B cell (primary cell): ENCODE results near the gene RHOG. TPM values are rescaled to one million over a fixed set of nuclear protein-coding genes. Genes with fewer than 3 reads are reported as not detected.

Experiments used
- ATAC-seq: fragments of 200-7000 bp; cut with Tn5 transposase; one replicate; pipeline ENCODE4 v1.10.0; 2021; ENCODE audit warnings: low read depth, mild to moderate bottlenecking, moderate number of reproducible peaks, moderate library complexity
- CTCF ChIA-PET: fragments of 350-600 bp; sonication (Branson Sonifier 250); formaldehyde crosslinking; loops from one replicate; lab custom pipeline; 2021; ENCODE audit warnings: antibody characterized with exemption, inconsistent platforms; lab: Charles Lee
- POLR2A ChIA-PET: fragments of 350-600 bp; sonication (Branson Sonifier 250); formaldehyde crosslinking; loops from one replicate; lab custom pipeline; 2021; ENCODE audit warnings: antibody characterized with exemption; lab: Charles Lee
- DNase-seq: peaks from one replicate; pipeline ENCODE4 v3.0.0; 2013
- H2AFZ ChIP-seq: 2 replicates; pipeline ENCODE4 v1.6.1; 2012; ENCODE audit warnings: mild to moderate bottlenecking, low read depth, low read length; ENCODE audit not compliant: insufficient read depth, poor library complexity, severe bottlenecking
- H3K27ac ChIP-seq, 2 donors: 1 replicate in 1 of 2; 2 replicates in 1 of 2; pipeline ENCODE4 v1.5.1; 2012 to 2013; ENCODE audit warnings: low read length in 2 of 2, mild to moderate bottlenecking in 2 of 2, moderate library complexity in 1 of 2
- H3K27me3 ChIP-seq, 4 experiments: fragments of 200-600 bp in 1 of 4; sonication (generic) in 1 of 4; replicated peaks in 1 of 4; 1 replicate in 2 of 4; 2 replicates in 2 of 4; pipeline versions ENCODE4 v1.6.1 to v1.7.0; 2013 to 2016; ENCODE audit warnings: low read length in 3 of 4, mild to moderate bottlenecking in 2 of 4, mixed read lengths in 1 of 4, moderate library complexity in 1 of 4; ENCODE audit not compliant: insufficient read depth in 4 of 4, control insufficient read depth in 3 of 4; ENCODE audit errors: control extremely low read depth in 1 of 4
- H3K36me3 ChIP-seq, 2 experiments: replicated peaks in 1 of 2; 1 replicate in 1 of 2; 2 replicates in 1 of 2; pipeline versions ENCODE4 v1.6.1 to v1.7.1; 2013; ENCODE audit warnings: low read length in 1 of 2; ENCODE audit not compliant: insufficient read depth in 2 of 2, control insufficient read depth in 1 of 2; ENCODE audit errors: control extremely low read depth in 1 of 2, extremely low read depth in 1 of 2
- H3K4me1 ChIP-seq, 2 donors: fragments of 200-600 bp in 1 of 2; sonication (generic) in 1 of 2; 1 replicate in 1 of 2; 2 replicates in 1 of 2; pipeline versions ENCODE4 v1.5.1 to v1.6.1; 2013 to 2017; ENCODE audit warnings: low read length in 2 of 2; ENCODE audit not compliant: control insufficient read depth in 2 of 2, insufficient read depth in 2 of 2
- H3K4me2 ChIP-seq: replicated peaks from 2 replicates; pipeline ENCODE3; 2012; ENCODE audit warnings: mild to moderate bottlenecking, low read depth, low read length; ENCODE audit not compliant: poor library complexity, severe bottlenecking
- H3K4me3 ChIP-seq, 5 experiments: fragments of 200-600 bp in 1 of 5; sonication (generic) in 1 of 5; 1 replicate in 3 of 5; 2 replicates in 2 of 5; pipeline versions ENCODE4 v1.5.1 to v1.7.0; 2011 to 2016; ENCODE audit warnings: low read length in 4 of 5, mild to moderate bottlenecking in 4 of 5, low read depth in 2 of 5, control low read depth in 1 of 5, moderate library complexity in 1 of 5; ENCODE audit not compliant: insufficient read depth in 1 of 5; ENCODE audit errors: control extremely low read depth in 1 of 5, extremely low read depth in 1 of 5
- H3K79me2 ChIP-seq: fragments of 200-600 bp; sonication (generic); one replicate; pipeline ENCODE4 v1.6.0; 2016; ENCODE audit warnings: low read length; ENCODE audit not compliant: control insufficient read depth, insufficient read depth
- H3K9ac ChIP-seq: fragments of 200-600 bp; sonication (generic); 2 replicates; pipeline ENCODE4 v1.6.1; 2017; ENCODE audit warnings: mild to moderate bottlenecking, low read length, moderate library complexity
- H3K9me3 ChIP-seq, 3 donors: one replicate each; pipeline versions ENCODE4 v1.6.1 to v1.7.1; 2013; ENCODE audit warnings: low read length in 2 of 3; ENCODE audit not compliant: control insufficient read depth in 2 of 3, insufficient read depth in 1 of 3; ENCODE audit errors: control extremely low read depth in 1 of 3
- H4K20me1 ChIP-seq: 2 replicates; pipeline ENCODE4 v1.6.0; 2012; ENCODE audit warnings: mild to moderate bottlenecking, low read length; ENCODE audit not compliant: insufficient read depth, control insufficient read depth, poor library complexity, severe bottlenecking
- H3K27ac Mint-ChIP-seq: one replicate; pipeline ENCODE4 v1.8.0; 2021; ENCODE audit warnings: mixed read lengths
- H3K27me3 Mint-ChIP-seq: one replicate; pipeline ENCODE4 v1.8.0; 2021; ENCODE audit warnings: mixed read lengths
- H3K4me1 Mint-ChIP-seq: one replicate; pipeline ENCODE4 v1.8.0; 2021; ENCODE audit warnings: mixed read lengths
- H3K4me3 Mint-ChIP-seq: one replicate; pipeline ENCODE4 v1.8.0; 2021; ENCODE audit warnings: mixed read lengths
- H3K9me3 Mint-ChIP-seq: one replicate; pipeline ENCODE4 v1.8.0; 2022; ENCODE audit warnings: mixed read lengths; ENCODE audit not compliant: insufficient read depth
- CTCF ChIP-seq: fragments of 200-600 bp; IDR thresholded peaks from one replicate; pipeline ENCODE4 v1.8.0; 2022; ENCODE audit warnings: antibody characterized with exemption, mild to moderate bottlenecking
- EZH2 ChIP-seq: IDR thresholded peaks from 2 replicates; pipeline ENCODE4 v1.6.1; 2012; ENCODE audit warnings: borderline replicate concordance, low read depth, mild to moderate bottlenecking, moderate library complexity, low read length; ENCODE audit not compliant: insufficient read depth, poor library complexity, severe bottlenecking
- WGBS: methylation state at CpG from one replicate; pipeline ENCODE4 v1.1.5; 2013; ENCODE audit warnings: missing lambda C conversion rate; ENCODE audit not compliant: insufficient coverage; 5-methylcytosine and 5-hydroxymethylcytosine counted together
- intact Hi-C: fragments of 100-400 bp; cut with micrococcal nuclease; formaldehyde crosslinking; loops from one replicate; pipeline ENCODE4 v1.10.0; 2022
- polyA plus RNA-seq: library from polyadenylated mRNA; depleted of rRNA; stranded (reverse); fragments of >200 nt; gene quantifications from 2 replicates; pipeline ENCODE4 v1.2.3, GENCODE V29; 2012
- total RNA-seq, 2 donors: library from RNA; stranded (reverse); fragments of 120-200 nt in 1 of 2; gene quantifications; 1 replicate in 1 of 2; 2 replicates in 1 of 2; pipeline versions ENCODE4 v1.2.3 to v1.2.4, GENCODE V29; 2013 to 2022

Gene RHOG
- total and polyA plus RNA-seq, 2 donors (not counting 1 experiment from before 2014, with no cell fraction given), result 102 to 141 TPM

- peak; percentile 80 for DNase-seq
- Histone ChIP-seq H3K9ac (no peak overlapping the region), H3K4me2 (no peak overlapping the region), H3K36me3 (no peaks in the 10 kb centered on the region), H3K27me3 (no peaks in the 10 kb centered on the region), H3K79me2 (peaks cover 35% of the 10 kb centered on the region), H3K4me3 (no peak overlapping the region), H3K9me3 (no peaks in the 10 kb centered on the region), H3K4me1 (peaks cover 24% of the 10 kb centered on the region in 2 donors), H2AFZ (no peak overlapping the region), H3K27ac (no peak overlapping the region), H4K20me1 (no peaks in the 10 kb centered on the region)
- 67% methylated on average over 6 of the region's 10 CpGs for WGBS
- Mint-ChIP-seq H3K4me3 (no peak overlapping the region), H3K4me1 (peaks cover 23% of the 10 kb centered on the region), H3K27me3 (no peaks in the 10 kb centered on the region), H3K9me3 (no peaks in the 10 kb centered on the region), H3K27ac (no peak overlapping the region)
- POLR2A ChIA-PET, result interaction anchor here (0.7 to 1.4 kb wide), 5 partner anchors 11 to 223 kb away, joined by 3 to 7 read pairs (median 4); no protein-coding TSS in a partner anchor
- TF ChIP-seq EZH2 (no peak), CTCF (peak; percentile 83)
- CTCF ChIA-PET, result interaction anchor here (0.5 to 36.8 kb wide), 56 partner anchors 7 to 243 kb away, joined by 3 to 819 read pairs (median 6); partner anchors contain the start of genes NUP98, PGAP2, RHOG and STIM1
- peak; percentile 64 for ATAC-seq
- intact Hi-C loops, result loop anchor here (1.0 to 2.0 kb wide), 3 partner anchors 123 to 223 kb away; no protein-coding TSS in a partner anchor
Observed at GRCh38 chr11:3849297-3849874, 8.6 kb upstream of the RHOG start.

- Mint-ChIP-seq H3K9me3 (no peaks in the 10 kb centered on the region), H3K27me3 (no peaks in the 10 kb centered on the region), H3K4me1 (peaks cover 24% of the 10 kb centered on the region), H3K4me3 (no peak overlapping the region), H3K27ac (no peak overlapping the region)
- Histone ChIP-seq H3K79me2 (peaks cover 23% of the 10 kb centered on the region), H3K27ac (no peak overlapping the region), H2AFZ (no peak overlapping the region), H3K9me3 (no peaks in the 10 kb centered on the region), H3K9ac (no peak overlapping the region), H3K4me2 (no peak overlapping the region), H4K20me1 (no peaks in the 10 kb centered on the region), H3K4me3 (no peak overlapping the region), H3K4me1 (peaks cover 13 to 16% of the 10 kb centered on the region in 2 donors), H3K27me3 (no peaks in the 10 kb centered on the region), H3K36me3 (no peaks in the 10 kb centered on the region)
- TF ChIP-seq CTCF, result no peak
- DNase-seq (no peak), ATAC-seq (no peak)
- CTCF ChIA-PET, result interaction anchor here (1.3 to 28.7 kb wide), 3 partner anchors 10 to 224 kb away, joined by 3 to 819 read pairs (median 662); partner anchors contain the start of gene STIM1
- POLR2A ChIA-PET, result interaction anchor here (0.5 to 0.7 kb wide), 2 partner anchors 129 to 146 kb away, joined by 3 to 6 read pairs; no protein-coding TSS in a partner anchor
- intact Hi-C loops, result no loop called here
- WGBS, result no CpG with 5 or more reads among the region's 3 CpGs
Observed at GRCh38 chr11:3845670-3846069, 4.9 kb upstream of the RHOG start.
